CMK (cell line): ENCODE measurements around the gene PRPF40B.
"Not testable (repeated sequence)": the region's sequence is repeated elsewhere in the genome, so short reads cannot be mapped to it uniquely, and the experiment has no call there.

Experiments
- DNase-seq: peaks from one replicate; pipeline ENCODE4 v3.0.0-alpha.2; 2010; ENCODE audit warnings: low read depth

PRPF40B gene

DNA sequence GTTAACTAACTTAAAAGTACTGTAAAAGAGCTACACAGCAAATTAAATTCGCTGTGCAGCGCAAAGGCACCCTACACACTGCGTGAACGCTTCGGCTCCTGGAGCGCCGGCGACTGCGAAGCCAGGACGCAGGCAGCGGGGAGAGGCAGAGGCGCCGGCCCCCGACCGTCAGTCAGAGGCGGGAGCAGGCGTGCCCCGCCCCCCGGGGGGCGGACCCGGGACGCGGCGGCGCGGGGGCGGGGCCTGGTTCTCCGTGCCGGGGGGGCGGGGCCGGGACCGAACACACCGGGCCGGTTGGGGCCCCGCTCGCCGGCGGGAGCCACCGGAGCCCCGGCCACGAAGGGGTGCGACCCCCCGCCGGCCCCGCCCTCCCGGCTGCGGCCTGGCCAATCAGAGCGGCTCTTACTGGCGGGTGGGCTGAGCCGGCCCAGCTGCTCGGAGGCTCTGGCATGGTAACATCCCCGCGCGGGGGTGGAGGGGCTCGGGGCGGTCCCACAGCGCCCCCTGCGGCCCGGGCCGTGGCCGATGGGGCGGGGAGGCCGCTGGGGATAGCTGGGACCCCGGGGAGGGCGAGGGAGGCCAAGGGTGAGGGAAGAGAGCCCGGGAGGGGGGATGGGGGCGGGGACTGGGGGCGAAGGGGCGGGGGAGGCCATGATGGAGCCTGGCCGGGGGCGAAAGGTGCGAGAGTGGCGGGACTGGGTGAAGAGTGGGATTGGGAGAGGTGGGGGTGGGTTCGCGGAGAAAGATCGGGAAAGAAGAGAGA is at the start of gene PRPF40B:
TSS of gene PRPF40B (plus strand) at position 420 of the 763 bp plus-strand sequence. CDS start at position 450, 30 bp downstream.
- DNase-seq = peak; percentile 75

DNA sequence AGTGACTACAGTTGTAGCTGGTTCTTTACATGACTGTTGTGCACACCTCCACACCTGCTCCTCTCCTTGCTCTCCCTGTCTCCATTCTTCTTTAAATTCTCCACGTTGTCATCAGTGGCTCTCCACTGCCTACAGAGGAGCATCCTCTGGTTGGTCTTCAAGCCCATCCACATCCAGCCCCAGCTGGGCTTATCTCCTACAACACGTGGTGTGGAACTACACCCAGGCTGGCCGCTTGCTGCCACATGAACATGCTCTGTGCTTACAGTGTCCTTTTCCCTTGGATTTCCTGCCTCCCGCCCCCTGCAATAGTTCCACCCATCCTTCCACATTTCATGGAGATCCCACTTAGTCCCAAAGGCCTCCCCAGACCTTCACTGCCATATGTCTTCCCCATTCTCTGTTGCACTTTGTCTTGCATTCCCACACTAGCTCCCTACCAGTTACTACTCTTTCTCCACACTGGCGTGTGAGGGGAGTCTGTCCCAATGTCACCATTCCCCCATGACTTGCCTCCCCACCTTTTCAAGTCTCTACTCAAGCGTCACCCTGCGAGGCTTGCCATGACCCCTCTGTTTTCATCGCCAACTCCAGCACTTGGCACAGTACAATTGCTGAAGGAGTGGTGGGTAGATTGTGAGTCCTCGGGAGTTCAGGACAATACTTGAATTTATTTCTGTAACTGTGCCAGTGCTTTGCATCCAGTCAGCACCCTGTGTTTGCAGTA is 45.6 kb upstream of the PRPF40B start:
- DNase-seq = no peak

DNA sequence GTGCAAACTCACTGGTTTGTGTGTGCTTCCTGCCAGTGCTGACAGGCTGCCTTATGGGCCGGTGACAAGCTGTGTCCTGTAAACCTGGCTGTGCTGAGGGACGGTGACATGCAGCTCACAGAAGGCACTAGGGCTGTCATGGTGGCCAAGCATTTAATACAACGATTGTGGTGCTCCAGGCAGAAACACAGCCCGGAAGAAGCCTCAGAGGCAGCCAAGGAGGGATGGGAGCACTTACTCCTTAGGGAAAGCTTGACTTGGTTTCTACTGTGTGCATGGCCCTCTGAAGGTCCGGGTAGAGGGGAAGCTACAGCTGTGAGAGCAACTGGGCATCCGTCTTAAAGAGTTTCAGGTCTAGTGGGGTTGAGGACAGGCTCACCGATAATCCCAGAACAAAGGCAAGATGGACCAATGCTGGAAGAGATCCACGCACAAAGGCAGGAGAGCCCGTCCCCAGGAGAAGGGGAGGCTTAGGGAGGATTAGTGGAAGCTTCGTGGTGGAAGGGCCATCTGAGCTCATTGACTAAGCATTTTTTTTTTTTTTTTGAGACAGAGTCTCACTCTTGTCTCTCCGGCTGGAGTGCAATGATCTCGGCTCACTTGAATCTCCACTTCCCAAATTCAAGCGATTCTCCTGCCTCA is 44.8 kb upstream of the PRPF40B start:
- no peak for DNase-seq

DNA sequence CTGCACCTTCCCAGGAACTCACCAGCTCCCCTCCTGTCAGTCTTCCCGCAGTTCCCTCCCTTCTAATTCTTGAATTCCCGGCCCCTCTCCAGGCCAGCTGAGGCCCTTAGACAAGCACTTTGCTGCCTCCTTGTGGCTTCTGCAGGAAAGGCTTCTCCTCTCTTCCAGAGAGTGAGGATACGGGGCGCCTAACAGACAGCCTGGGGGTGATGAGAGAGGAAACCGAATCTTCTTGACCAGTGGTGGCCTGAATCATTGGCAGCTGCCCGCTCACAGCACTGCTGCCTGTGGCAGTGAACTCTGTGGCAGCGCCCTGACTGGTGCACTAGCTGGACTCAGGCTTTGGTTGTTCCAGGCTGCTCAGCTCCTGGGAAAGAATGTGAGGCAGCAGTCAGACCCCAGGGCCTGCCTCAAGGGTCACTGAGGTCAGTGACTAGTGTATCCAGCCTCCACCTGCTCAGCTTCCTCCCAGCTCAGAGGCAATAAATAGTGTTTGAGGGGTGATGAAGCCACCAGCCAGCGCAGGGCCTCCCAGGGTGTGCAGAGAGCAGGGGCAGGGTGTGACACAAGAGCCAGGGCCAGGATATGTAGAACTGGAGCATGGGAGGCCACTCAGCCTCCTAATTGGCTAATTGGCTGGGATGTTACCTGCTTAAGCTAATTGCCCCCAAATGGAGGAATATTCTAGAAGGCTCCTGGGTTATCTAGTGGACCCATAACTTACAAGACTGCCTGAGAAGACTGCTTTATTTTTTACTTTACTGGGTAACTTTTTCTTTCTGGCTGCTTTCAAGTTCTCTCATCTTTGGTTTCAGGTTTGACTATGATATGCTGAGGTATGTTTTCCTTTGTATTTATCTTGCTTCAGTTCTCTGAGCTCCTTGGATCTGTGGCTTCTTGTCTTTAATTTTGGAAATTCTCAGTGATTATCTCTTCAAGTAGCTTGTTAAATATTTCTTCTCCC is 42.5 kb upstream of the PRPF40B start:
- peak; percentile 29 for DNase-seq

DNA sequence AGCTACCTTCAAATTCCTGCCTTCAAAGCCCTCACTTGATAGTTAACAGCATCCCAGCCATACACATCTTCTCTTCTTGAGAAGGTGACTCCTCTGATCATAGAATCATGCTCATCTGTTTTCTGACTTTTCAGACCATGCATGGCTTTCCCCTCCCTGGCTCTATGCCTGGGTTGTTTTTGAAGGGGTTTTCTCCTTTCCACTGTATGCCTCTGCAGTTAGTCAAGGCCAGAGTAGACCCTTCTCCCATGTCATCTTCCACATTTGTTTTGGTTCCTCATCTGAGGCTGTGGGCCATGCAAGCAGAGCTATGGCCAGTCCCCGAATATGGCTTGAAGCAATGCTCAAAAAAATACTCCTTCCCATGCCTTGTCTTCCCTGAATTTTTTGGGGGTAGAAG is 41.2 kb upstream of the PRPF40B start:
- DNase-seq = no peak

DNA sequence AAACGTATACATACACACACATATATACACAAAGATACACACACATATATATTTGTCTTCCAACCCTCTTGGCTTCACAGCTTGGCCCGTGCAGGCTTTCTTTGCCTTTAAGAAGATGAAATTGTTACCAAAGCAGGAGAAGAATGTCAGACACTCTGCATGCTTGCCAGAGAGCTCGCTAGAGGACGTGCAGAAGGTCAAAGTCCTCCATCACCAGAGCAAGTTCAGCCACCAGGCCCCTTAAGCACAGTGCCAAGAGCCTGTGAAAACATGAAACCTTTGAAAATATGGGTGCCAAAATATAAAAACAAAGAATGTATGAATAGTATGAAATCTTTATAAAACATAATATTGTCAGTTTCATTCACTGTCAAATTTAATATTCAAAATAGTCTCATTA is 40.5 kb upstream of the PRPF40B start:
- DNase-seq = no peak

DNA sequence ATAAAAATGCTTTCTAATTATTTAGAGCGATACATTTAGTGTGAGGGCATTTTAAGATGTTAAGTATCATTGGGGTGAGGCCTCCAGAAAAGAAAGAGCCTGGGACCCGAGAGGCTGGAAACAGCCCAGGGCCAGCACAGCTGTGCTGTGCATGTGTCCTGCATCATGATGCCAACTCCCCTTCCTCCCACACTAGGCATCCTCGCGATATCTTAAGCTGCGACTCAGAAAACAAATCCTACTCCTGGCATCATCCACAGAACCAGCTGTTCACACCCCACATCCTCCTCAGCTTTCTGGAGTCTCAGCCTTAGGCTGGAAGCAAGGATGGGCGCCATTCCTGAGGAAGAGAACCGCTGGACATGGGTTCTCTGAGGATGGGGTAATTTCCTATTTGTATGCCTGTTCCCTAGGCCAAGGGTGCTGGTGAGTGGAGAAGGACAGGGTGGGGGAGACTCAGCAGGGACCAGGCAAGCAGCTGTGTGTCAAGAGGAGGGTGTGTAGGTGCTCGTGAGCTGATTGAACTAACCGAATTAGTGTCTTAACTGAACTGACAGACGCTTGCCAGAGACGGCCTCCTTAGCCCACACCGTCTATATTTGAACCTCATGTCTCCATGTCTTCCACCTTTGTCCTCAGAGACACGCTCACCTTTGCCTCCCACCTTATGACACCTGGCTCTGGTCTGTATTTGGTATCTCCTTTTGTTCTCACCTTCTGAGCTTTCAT is 39.8 kb upstream of the PRPF40B start:
- DNase-seq = no peak

DNA sequence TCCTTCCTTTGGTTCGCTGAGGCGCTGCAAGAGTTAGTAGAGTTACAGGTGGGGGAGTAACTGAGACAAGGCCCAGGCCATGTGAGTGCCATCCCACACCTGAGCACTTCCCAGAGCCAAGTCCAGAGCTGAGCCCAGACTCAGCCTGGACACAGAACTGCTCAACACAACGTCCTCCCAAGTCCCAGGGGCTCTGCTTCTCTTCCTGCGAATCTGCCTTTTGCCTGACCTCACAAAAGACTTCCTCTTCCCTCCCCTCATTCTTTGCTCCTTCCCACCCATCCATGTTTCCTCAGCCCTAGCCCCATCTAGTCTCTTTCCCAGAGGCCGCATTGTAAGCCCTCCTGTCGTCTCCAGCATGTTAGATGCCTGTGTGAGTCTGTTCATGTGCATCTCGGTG is 38.8 kb upstream of the PRPF40B start:
- no peak for DNase-seq

DNA sequence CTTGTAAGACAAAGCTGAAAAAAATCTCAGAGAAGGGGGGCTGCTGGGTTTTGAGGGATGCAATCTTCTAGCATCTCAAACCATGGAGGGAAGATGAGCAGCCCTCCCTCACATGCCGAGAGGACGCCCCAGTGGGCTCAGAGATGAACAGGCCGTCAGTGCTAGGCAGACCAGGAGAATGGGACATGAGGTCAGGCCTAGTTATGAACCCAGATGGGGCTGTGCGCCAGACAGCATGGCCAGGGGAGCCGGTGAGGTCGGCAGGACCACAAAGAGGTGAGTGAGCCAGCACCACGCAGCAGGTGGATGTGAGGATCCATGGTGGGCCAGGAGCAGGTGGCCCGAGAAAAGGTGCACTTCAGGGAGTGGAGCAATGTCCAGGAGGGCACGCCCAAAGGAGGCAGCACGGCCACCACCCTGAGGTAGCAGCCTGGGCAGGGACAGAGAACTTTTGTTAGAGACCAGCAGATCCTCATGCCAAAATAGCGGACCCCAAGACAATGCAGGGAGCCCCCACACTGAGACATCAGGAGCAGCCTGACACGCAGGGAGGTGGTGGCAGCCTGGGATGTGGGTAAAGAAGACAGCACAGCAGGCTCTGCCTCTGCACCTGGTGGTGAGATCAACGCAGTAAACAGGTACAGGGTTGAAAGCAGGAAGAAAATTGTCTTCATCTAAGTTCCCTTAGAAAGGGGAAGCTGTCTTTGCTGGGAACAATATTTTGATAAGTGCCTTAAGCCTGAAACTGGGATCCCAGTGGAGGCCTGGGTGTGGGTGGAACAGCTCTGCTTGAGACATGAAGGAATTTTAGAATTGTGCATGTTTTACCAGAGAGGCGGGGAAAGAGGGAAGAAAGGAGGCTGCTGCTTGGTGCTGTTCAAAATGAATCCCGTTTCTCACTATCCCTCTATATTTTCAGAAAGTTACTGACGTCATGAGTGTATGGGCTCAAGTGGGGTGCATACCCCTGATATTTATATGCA is 37.6 kb upstream of the PRPF40B start:
- no peak for DNase-seq

DNA sequence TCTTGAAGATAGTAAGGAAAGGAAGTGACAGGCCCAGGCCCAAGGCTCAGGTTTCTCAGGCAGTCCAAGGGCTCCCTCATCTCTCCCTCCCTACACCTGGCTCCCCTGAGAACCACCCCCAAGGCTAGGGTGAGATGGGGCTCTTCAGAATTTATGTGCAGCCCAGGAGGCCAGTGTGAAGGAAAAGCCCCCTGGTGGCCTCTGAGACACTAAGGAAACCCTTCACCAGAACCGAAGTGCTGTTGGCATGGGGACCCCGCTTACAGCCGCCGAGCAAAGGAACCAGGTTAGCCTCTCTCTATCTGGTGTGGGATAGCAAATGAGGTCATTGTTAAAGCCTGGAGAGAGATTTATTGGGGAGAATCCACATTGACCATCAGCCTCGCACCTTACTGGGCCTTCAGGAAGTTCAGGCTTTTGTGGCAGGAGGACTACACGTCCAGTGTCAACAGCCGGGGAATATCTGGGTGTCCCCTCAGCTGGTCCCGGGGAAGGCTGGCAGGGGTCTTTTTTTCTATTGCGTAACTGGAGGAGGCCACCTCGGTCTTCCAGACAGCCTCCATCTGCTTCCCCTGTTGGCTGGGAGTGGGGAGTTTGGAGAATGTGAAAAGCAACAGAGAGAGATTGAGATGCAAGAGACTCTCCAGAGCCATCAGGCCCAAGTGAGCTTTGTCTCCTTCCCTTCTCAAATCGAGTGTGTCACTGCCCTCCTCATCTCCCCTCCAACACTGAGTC is 36.0 kb upstream of the PRPF40B start:
- no peak for DNase-seq

DNA sequence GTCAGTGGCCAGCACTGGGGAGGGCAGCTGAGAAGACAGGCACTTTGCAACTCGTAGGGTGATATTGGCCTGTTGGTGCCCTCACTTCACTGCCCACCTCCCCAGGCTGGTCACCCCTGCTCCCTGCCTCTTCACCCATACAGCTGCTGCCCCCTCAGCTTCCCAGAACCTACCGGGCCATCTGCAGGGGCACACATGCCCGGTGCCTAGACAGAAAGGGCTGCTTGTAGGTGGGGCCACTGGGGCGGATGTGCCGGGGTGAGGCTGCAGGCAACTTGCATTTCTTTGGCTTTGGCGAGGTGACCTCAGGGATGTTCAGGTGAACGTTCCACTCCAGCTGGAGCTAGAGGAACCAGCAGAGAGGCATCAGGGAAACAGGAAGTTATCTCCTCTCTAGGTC is 35.1 kb upstream of the PRPF40B start:
- no peak for DNase-seq

DNA sequence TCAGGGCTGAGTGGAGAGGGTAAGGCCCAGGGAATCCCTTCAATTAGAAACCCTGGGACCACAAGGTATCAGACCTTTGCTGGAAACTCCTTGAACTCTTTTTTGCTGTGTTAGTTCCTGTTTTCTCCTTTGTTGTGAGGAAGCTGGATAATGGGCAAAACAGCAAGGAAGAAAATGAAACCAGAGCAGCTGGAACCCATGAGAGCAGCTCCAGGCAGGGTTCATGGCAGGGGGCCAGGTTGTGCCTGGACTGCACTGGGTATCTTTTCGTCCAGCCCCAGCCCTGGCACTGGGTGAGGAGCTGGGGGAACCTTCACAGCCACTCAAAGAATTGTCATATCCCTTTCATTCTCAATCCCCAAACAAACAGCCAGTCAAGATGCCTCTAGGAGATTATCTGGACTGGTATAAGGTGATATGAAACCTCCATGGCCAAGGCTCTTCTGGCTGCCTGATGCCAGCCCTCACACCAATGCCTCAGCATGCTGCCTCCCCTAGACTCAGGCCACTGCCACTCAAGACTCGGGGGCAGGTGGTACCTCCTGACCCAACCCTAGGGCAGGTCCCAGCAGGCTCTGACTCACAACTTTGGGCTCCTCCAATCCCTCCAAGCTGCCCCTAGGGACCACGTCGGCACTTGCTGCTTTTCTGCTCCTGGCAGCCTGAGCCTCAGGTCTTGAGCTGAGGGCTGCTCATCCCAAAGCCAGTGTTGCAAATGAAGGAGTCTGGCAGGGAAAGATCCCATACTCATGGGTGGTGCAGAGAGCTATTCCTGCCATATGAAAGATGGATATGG is 34.4 kb upstream of the PRPF40B start:
- no peak for DNase-seq

DNA sequence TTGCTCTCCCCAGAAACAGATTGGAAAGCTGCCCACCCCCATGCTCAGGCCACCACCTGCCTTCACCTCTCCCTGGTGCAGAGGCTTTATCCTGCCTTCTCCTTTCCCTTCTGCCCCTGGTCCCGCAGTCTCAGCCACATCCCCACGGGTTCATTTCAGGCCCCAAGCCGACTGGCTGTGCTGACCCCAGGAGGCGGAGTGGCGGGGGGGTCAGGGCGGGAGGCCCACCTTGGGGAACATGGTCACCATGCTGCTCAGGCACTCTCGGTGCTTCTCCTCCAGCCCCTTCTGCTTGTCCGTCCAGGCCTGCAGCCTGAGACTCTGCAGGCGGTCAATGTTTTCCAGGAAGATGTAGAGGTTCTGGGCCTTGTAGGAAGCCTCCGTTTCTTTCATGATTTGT is 24.8 kb upstream of the PRPF40B start:
- DNase-seq = no peak

DNA sequence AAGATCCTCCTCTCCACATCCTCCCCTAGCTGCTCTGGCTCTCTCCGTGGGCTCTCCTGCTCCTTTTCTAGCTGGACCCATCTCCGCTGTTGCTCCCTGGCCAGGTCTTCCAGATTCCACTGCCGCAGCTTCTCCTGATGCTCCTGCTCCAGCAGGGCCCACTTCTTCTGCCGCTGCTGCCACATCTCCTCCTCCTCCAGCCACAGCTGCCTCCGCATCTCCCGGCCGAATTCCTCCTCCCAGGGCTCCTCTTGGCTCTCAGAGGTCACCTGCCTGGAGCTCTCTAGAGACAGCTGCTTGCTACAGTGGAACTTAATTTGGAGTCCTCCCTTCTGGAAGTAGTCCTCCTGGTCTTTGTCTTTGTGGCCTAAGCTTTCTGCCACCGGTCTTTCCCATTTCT is 23.4 kb upstream of the PRPF40B start:
- DNase-seq = no peak

DNA sequence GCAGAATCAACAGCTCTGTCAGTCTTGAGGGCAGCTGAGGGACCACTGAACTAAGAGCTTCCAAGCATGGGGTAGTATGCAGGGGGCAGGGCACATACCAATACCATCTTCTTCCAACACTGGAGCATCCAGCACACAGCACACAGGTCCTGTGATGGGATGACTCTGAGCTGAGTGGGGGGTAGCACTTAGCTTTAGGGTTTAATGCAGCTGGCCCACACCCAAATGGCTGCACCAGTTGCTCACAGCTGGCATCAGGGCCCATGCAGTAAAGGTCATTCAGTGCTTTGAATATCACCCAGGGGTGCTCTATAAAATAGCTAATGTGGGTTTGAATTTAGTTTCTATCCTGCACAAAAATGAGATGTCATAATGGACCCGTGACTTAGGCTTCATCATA is 19.6 kb upstream of the PRPF40B start:
- DNase-seq = no peak

DNA sequence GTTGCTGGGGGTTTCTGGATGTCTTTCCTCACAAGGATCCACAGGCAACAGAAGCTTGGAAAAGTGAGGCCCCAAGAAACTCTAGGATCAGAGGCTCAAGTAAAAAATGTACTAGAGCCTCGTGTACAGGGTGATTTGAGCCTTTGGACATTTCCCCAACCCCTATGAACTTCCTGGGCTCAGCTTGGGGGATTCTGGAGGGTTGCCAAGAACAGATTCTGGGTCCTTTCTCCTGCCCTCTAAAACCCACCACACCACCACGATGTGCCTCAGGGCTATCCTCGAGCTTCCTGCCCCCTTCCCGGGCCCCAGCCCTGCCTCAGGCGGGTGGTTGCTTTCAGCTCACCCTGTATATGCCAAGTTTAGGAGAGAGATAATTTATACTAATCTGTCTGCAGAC is 18.5 kb upstream of the PRPF40B start:
- no peak for DNase-seq

DNA sequence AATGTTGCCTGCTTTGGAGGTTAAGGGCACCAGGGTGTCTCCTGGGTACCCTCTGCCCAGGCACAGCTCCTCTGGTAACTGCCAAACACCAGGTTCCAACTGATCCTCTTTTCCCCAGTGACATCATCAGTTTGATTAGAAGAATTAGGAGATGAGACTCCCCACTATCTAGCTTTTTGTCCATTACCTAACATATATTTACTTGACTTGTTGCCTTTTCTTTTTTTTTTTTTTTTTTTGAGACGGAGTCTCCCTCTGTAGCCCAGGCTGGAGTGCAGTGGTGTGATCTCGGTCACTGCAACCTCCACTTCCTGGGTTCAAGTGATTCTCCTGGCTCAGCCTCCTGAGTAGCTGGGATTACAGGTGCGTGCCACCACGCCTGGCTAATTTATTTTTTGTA is 17.8 kb upstream of the PRPF40B start, which contains the start of gene FAM186B:
TSS of gene FAM186B (minus strand) at position 101 of the 400 bp plus-strand sequence. CDS start 162 bp downstream, outside the sequence.
- DNase-seq = not testable (repeated sequence)
